HG03378 (cell line): ENCODE data around the gene ZNF334.

Experiments used
- ATAC-seq: cut with Tn5 transposase; IDR thresholded peaks from one replicate; pipeline ENCODE4 v1.9.1; 2021; ENCODE audit warnings: mild to moderate bottlenecking, moderate library complexity; ENCODE audit not compliant: unreplicated experiment

ZNF334 gene

GRCh38 chr20:46546298-46546697 lies 32.9 kb upstream of the ZNF334 start:
- ATAC-seq = no peak

GRCh38 chr20:46545827-46546138 lies 32.4 kb upstream of the ZNF334 start:
- ATAC-seq = no peak

DNA sequence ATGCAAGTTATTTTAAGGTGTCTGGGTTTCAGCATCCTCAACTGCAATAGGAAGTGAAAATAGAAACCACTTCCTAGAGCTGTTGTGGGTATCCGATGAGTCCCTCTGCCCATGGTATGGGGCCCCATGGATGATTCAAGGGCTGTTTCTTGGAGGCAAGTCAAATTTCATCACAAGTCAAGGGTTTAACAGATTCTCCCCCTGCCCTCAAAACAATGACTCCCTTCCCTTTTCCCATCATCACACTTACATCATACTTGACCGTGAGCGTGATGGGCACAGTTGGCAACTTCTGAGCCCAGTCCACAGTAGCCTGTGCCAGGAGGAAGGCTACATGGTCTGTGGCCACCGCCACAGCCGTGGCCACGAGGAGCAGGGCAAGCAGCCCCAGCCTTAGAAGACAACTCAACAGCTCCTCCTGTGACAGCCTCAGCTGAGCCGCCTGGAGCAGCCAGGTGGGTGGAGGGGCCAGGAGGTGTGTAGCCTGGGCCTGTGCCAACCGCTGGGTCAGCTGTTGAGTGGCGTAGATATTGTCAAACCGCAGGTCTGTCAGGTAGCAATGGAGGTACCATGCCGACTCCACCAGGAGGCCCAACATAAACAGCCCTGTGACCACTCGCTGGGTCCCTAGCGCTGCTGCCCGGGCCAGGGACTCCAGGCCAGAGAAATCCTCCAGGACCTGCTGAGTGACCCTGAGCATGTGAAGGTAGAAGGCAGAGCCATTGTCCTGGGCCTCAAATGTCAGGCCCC lies 31.9 kb upstream of the ZNF334 start:
- no peak for ATAC-seq

GRCh38 chr20:46544576-46544975 lies 31.2 kb upstream of the ZNF334 start:
- no peak for ATAC-seq

GRCh38 chr20:46543959-46544358 lies 30.6 kb upstream of the ZNF334 start:
- ATAC-seq = no peak

DNA sequence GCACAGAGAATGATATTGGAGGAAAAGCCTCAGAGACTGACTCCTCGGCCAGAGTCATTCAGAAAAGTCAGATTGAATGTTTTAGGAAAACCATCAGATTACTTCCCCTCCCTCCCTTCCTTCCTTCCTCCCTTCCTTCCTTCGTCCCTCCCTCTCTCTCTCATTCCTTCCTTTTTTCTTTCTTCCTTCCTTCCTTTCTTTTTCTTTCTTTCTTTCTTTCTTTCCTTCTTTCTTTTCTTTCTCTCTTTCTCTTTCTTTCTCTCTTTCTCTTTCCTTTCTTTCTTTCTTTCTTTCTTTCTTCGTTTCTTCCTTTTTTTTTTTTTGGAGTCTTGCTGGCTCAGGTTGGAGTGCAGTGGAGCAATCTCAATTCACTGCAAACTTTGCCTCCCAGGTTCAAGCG lies 29.7 kb upstream of the ZNF334 start:
- ATAC-seq = no peak

GRCh38 chr20:46541229-46541935 lies 28.0 kb upstream of the ZNF334 start:
- ATAC-seq = no peak

DNA sequence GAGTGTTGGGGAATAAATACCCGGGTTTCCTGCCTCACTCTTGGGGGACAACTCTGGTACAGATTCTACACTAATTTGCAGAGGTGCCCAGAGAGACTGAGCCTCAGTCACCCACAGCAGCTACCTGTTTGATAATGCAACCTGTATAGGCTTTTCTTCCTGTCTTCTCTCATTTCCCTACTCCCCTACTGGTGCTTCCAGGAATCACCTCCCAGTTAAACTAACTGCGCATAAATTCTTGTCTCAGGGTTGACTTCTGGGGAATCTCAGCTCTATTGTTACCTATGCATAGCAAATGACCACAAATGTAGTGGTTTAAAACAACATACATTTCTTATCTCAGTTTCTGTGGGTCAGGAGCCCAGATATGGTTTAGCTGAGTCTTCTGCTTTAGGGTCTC lies 25.8 kb upstream of the ZNF334 start:
- no peak for ATAC-seq

DNA sequence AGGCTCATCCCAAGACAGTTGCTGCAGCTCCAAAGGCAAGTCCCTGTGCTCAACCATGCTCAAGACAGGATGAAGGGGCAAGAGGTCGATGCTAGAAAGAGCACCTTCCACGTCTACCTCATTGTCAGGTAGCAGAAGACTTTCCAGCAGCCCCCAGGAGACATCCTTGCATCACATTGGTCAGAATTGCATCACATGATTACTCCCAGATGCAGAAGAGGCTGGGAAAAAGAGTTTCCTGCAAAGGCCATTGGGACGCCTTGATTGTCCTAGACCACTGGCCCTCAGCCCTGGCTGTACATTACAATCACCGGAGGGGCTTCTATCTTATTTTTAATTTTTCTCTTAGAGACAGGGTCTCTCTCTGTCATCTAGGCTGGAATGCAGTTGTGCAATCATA lies 17.3 kb upstream of the ZNF334 start:
- ATAC-seq = no peak

DNA sequence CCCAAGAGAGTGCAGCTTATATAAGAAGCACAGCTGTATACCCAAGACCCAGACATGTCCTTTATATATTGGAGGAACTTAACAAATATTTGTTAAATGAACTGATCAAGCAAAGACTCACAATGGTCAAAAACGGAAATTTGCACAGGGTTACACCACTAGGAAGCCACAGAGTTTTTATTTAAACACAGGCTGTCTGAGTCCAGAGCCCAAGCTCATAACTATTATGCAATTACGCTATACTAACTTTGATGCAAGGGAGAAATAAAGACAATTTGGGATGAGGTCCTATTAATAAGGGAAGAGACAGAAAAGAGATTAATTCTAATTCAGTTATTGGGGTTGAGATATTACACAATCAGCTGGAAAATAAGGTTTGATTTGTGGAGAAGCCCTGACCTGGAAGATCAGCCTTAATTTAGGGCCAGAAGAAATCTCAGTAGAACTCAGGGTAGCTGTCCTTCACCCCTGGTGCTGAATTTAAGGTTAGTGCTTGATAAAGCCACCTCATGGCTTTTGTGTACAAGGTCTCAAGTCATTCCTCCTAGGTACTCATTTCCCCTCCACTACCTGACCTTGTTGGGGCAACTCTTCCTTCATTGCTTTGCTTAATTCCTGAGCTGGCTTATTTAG lies 10.5 kb upstream of the ZNF334 start:
- no peak for ATAC-seq

DNA sequence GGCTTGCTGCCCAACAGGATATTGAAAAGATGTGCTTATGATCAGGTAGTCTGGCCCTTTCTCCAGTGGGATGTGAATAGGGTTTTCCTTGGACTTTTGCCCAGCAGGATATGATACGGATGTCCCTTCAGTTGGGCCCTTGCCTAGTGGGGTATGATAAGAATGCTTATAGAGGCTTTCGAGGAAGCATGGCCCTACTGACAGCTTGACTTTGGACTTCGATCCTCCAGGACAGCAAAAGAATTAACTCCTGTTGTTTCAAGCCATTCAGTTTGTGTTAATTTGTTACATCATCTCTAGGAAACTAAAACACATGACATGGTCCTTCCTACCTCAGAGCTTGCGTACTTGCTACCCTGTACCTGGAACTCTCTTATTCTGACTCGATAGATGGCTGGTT lies 9.7 kb upstream of the ZNF334 start:
- no peak for ATAC-seq

DNA sequence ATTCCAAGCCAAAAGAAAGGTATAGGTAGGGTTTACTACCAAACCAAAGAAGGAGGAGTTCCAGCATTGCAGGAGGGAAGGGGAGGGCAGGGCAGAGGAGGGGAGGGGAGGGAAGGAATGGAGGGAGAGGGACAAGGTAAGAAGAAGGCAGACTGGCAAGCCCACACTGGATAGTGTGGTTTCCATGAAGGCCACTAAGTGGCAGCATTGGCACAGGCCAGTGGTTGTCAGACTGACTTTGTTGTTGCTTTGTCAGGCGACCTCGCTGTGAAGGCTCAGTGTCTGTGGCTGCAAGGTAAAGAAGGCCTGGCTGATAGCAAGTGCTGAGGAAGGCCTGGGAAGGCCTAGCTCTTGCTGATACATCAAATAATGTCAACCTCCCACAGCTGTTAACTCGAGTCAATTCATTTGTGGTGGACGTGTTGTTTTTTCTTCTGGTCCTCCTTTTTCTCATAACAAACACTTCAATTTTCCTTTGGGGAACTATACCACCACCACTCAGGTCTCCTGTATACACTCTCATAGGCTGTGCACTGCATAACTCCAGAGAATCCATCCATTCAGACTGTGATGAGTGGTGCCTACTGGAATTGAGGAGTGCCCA lies 7.7 kb upstream of the ZNF334 start:
- no peak for ATAC-seq

GRCh38 chr20:46520540-46520939 lies 7.2 kb upstream of the ZNF334 start:
- ATAC-seq = no peak

DNA sequence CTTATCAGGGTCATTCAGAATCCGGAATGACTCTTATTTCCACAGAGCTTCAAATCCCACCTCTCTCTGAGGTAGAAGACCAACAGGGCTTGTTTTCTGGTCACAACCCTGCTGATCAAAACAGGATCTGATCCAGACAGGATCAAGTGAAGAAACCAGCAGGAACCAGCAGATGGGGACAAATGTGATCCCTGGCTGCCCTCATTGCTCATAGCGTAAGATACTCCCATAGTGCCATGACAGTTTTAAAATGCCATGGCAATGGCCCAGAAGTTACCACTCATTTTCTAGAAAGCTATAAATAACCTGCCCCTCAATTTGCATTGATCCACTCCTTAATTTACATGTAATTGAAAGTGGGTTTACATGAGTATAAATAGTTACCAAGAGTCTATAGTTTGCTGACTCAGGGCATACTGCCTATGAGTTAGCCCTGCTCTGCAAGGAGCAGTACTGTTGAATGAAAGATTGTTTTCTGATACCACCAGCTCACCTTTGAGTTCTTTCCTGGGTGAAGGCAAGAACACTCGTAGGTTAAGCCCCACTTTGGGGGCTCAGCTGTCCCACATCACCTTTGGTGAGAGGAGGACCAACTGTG lies 6.2 kb upstream of the ZNF334 start:
- ATAC-seq = no peak

- no peak for ATAC-seq
Measured at GRCh38 chr20:46509523-46509922, 3.8 kb downstream of the ZNF334 start.

DNA sequence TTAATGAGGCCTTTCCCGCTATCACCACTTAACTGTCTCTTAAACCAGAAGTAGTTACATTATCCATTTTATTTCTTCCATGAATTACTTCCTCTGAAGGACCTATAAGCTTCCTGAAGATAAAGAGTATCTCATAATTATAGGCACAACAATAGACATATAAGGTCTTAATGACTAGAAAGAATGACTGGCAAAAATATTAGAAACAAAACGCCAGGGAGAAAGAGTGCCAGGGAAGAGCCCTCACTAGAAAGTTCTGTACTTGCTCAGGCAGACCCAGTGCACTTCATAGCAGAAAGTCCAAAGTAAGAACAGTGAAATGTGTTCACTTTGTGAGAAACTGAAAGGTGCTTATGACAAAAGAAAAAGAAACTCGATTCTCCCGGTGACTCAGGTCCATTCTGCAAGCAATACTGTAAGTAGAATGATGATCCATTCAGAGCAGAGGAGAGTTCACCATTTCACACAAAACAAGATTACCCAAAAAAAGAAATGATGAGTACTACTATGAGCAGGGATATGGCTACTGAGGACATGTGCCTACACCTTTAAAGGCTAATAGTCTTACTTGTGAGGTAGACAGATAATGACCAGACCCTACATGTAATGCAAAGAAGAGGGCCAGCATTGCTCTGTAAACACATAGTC lies 5.5 kb downstream of the ZNF334 start:
- no peak for ATAC-seq

DNA sequence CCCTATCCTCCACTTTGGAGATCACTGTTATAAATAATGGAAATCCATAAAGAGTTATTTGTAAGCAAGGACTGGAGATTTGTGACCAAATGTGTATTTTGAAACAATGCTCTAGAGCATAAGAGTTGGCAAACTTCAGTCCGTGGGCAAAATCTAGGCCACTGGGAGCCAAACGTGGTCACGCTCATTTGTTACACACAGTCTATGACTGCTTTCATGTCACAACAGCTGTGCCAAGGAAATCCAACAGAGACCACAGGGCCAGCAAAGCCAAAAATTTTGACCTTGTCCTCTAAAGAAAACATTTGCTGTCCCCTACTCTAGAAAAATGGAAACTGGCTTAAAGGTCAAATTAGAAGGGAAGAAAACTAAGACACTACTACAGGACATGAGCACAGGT lies 7.9 kb downstream of the ZNF334 start:
- no peak for ATAC-seq

DNA sequence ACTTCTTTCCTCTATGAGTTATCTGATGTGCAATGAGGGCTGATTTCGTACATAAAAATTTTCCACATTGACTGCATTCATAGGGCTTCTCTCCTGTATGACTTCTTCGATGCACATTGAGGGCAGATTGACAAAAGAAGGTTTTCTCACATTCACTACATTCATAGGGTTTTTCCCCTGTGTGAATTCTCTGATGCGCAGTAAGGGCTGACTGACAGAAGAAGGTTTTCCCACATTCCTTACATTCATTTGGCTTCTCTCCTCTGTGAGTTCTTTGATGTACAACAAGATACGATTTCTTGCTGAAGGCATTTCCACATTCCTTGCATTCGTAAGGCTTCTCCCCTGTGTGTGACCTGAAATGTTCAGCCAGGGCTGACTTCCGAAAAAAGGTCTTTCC lies 11.4 kb downstream of the ZNF334 start:
- ATAC-seq = no peak

GRCh38 chr20:46501337-46501942 lies 11.9 kb downstream of the ZNF334 start:
- ATAC-seq = no peak

GRCh38 chr20:46494077-46494476 lies 19.3 kb downstream of the ZNF334 start:
- ATAC-seq = no peak

- no peak for ATAC-seq
Measured at GRCh38 chr20:46491354-46491753, 22.0 kb downstream of the ZNF334 start.
